PC-3 (cell line): Measurements from ENCODE around the gene ZNF438. TPM values are rescaled to one million over a fixed set of nuclear protein-coding genes. Genes with fewer than 3 reads are reported as not detected.

ENCODE experiments used
- ATAC-seq: fragments of 200-7000 bp; cut with Tn5 transposase; 2 replicates; pipeline ENCODE4 v1.9.1; 2020; ENCODE audit warnings: mild to moderate bottlenecking, moderate library complexity
- BruUV-seq: library from RNA; stranded (reverse); fragments of 400-500 nt; replicated peaks from 2 replicates; lab custom pipeline; 2021; lab: Mats Ljungman, UMichigan
- CTCF ChIA-PET: fragments of 300-600 bp; sonication (Branson Sonifier 250); formaldehyde crosslinking; loops from one replicate; lab custom pipeline; 2022; ENCODE audit warnings: antibody characterized with exemption; lab: Charles Lee
- POLR2A ChIA-PET: fragments of 300-600 bp; sonication (Branson Sonifier 250); formaldehyde crosslinking; loops from one replicate; lab custom pipeline; 2022; ENCODE audit warnings: antibody characterized with exemption; ENCODE audit not compliant: unreplicated experiment; lab: Charles Lee
- DNase-seq: peaks from one replicate; pipeline ENCODE4 v3.0.0-alpha.2; 2015
- H2AFZ ChIP-seq: fragments of 300-600 bp; sonication (generic); 2 replicates; pipeline ENCODE4 v1.6.0; 2016; ENCODE audit warnings: antibody characterized with exemption, low read length
- H3F3A ChIP-seq: fragments of 300-600 bp; sonication (generic); one replicate; pipeline ENCODE4 v1.6.0; 2017; ENCODE audit warnings: antibody characterized with exemption, low read length, control low read depth, mild to moderate bottlenecking; ENCODE audit not compliant: unreplicated experiment
- H3K27ac ChIP-seq: fragments of 300-600 bp; sonication (generic); 2 replicates; pipeline ENCODE4 v1.5.1; 2016; ENCODE audit warnings: mild to moderate bottlenecking, low read length
- H3K27me3 ChIP-seq: fragments of 300-600 bp; sonication (generic); 2 replicates; pipeline ENCODE4 v1.6.1; 2016; ENCODE audit warnings: low read length, mixed read lengths
- H3K36me3 ChIP-seq: fragments of 300-600 bp; sonication (generic); 2 replicates; pipeline ENCODE4 v1.6.1; 2016; ENCODE audit warnings: low read depth, mixed run types, low read length, mixed read lengths
- H3K4me1 ChIP-seq: fragments of 300-600 bp; sonication (generic); 2 replicates; pipeline ENCODE4 v1.5.1; 2016; ENCODE audit warnings: low read length; ENCODE audit not compliant: insufficient read depth
- H3K4me2 ChIP-seq: fragments of 300-600 bp; sonication (generic); 2 replicates; pipeline ENCODE4 v1.6.0; 2016; ENCODE audit warnings: low read length
- H3K4me3 ChIP-seq: fragments of 300-600 bp; sonication (generic); 2 replicates; pipeline ENCODE4 v1.5.1; 2016; ENCODE audit warnings: mild to moderate bottlenecking, low read length, mixed read lengths
- H3K79me2 ChIP-seq: fragments of 300-600 bp; sonication (generic); 2 replicates; pipeline ENCODE4 v1.6.1; 2017; ENCODE audit warnings: low read length, mixed read lengths
- H3K9ac ChIP-seq: fragments of 300-600 bp; sonication (generic); 2 replicates; pipeline ENCODE4 v1.6.0; 2016; ENCODE audit warnings: mild to moderate bottlenecking, low read length
- H3K9me2 ChIP-seq: fragments of 300-600 bp; sonication (generic); replicated peaks from 2 replicates; pipeline ENCODE4 v1.6.1; 2016; ENCODE audit warnings: mixed run types, low read length, mixed read lengths
- H3K9me3 ChIP-seq: fragments of 300-600 bp; sonication (generic); 2 replicates; pipeline ENCODE4 v1.6.1; 2016; ENCODE audit warnings: low read length, mixed read lengths
- H4K20me1 ChIP-seq: fragments of 300-600 bp; sonication (generic); 2 replicates; pipeline ENCODE4 v1.6.1; 2016; ENCODE audit warnings: low read length, mixed read lengths
- CTCF ChIP-seq: fragments of 300-600 bp; sonication (generic); conservative IDR thresholded peaks from 2 replicates; pipeline ENCODE4 v1.5.1; 2017; ENCODE audit warnings: antibody characterized with exemption, low read depth, mild to moderate bottlenecking, low read length
- EZH2 ChIP-seq: fragments of 300-600 bp; sonication (generic); IDR thresholded peaks from one replicate; pipeline ENCODE4 v1.6.1; 2017; ENCODE audit warnings: antibody characterized with exemption, mild to moderate bottlenecking, low read length; ENCODE audit not compliant: unreplicated experiment
- EZH2phosphoT487 ChIP-seq: fragments of 300-600 bp; sonication (generic); IDR thresholded peaks from 2 replicates; pipeline ENCODE4 v1.6.1; 2018; ENCODE audit warnings: mild to moderate bottlenecking, antibody characterized with exemption, low read length, borderline replicate concordance
- intact Hi-C: fragments of 100-400 bp; cut with micrococcal nuclease; formaldehyde crosslinking; loops from 2 replicates; pipeline ENCODE4 v1.9.0; 2023
- total RNA-seq: library from RNA; depleted of rRNA; stranded (reverse); fragments of >200 nt; gene quantifications from 2 replicates; pipeline ENCODE4 v1.2.3, GENCODE V29; 2014

Gene ZNF438
- total RNA-seq, 1 experiment from 2014 or later = 0.98 TPM

DNA sequence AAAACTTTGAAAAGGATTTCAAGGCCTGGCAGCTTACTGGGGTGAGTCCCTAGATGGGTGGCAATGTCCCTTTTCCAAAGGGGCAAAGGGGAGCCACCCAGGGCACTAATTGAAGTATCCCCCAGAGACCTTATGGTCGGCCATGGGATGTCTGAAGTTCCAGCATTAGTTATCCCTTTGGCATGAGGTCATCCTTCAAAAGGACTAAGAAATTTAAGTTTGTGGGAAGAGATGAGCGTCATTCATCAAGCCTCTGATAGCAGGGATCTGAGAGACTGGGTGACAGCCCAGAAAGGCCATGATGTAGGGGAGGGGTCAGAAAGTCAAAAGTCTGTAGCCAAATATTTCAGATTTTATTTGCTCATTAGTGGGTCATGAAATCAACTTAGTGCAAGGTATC, 195.3 kb downstream of the ZNF438 start:
- intact Hi-C loops = no loop called here
- no peak overlapping the region for H3K4me2 ChIP-seq
- no peaks in the 10 kb centered on the region for H3F3A ChIP-seq
- CTCF ChIA-PET = no interaction called here
- H4K20me1 ChIP-seq = no peaks in the 10 kb centered on the region
- no peak for DNase-seq
- H3K27ac ChIP-seq = no peak overlapping the region
- no peak overlapping the region for H3K9ac ChIP-seq
- no peaks in the 10 kb centered on the region for H3K27me3 ChIP-seq
- no peaks in the 10 kb centered on the region for H3K79me2 ChIP-seq
- H3K36me3 ChIP-seq = no peaks in the 10 kb centered on the region
- H3K4me3 ChIP-seq = no peak overlapping the region
- no peak for ATAC-seq
- TF ChIP-seq EZH2phosphoT487 = no peak
- TF ChIP-seq EZH2 = no peak
- TF ChIP-seq CTCF = no peak
- BruUV-seq = no TSS peak
- H3K4me1 ChIP-seq = peaks cover 7% of the 10 kb centered on the region; the same call in 1 of the 2 replicates
- H2AFZ ChIP-seq = no peak overlapping the region
- H3K9me3 ChIP-seq = no peaks in the 10 kb centered on the region
- POLR2A ChIA-PET = no interaction called here
- no peaks in the 10 kb centered on the region for H3K9me2 ChIP-seq

DNA sequence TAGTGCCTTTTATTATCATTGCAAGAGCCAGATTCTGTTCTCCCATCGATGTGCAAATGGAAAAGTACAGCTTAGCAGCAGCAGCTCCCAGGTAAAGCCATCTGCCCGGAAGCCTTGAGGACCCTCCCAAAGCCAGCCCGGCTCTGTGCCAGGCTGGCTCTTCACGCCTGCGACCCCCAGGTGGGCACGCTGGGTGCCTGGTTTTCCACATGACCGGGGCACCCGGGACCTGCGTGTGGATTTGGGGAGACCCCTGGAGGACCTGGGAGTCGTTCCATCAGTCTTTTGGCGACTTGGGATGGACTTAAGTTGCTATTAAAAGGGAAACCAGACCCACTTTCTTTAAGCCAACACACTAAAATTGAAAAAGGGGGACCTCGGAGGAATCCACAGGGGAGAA, 196.5 kb downstream of the ZNF438 start:
- H3K36me3 ChIP-seq = no peaks in the 10 kb centered on the region
- H3F3A ChIP-seq = no peaks in the 10 kb centered on the region
- H3K9me3 ChIP-seq = no peaks in the 10 kb centered on the region
- DNase-seq (no peak), ATAC-seq (no peak)
- no peak overlapping the region for H3K9ac ChIP-seq
- no peak overlapping the region for H3K4me2 ChIP-seq
- no peaks in the 10 kb centered on the region for H3K4me1 ChIP-seq
- no peaks in the 10 kb centered on the region for H3K9me2 ChIP-seq
- H4K20me1 ChIP-seq = no peaks in the 10 kb centered on the region
- BruUV-seq = no TSS peak
- intact Hi-C loops = no loop called here
- no peak overlapping the region for H3K27ac ChIP-seq
- ChIA-PET POLR2A (no interaction called here), CTCF (no interaction called here)
- no peaks in the 10 kb centered on the region for H3K79me2 ChIP-seq
- no peak overlapping the region for H3K4me3 ChIP-seq
- H2AFZ ChIP-seq = no peak overlapping the region
- H3K27me3 ChIP-seq = no peaks in the 10 kb centered on the region
- no peak for TF ChIP-seq EZH2
- TF ChIP-seq CTCF = no peak
- no peak for TF ChIP-seq EZH2phosphoT487

GRCh38 chr10:30834651-30835050, 197.0 kb downstream of the ZNF438 start:
- DNase-seq (no peak), ATAC-seq (no peak)
- Histone ChIP-seq H3K9me2 (no peaks in the 10 kb centered on the region), H3K27ac (no peak overlapping the region), H3K9me3 (no peaks in the 10 kb centered on the region), H3K79me2 (no peaks in the 10 kb centered on the region), H3K9ac (no peak overlapping the region), H3K4me2 (no peak overlapping the region), H2AFZ (no peak overlapping the region), H3K4me3 (no peak overlapping the region), H3K27me3 (no peaks in the 10 kb centered on the region), H3K4me1 (no peaks in the 10 kb centered on the region), H3K36me3 (no peaks in the 10 kb centered on the region), H3F3A (no peaks in the 10 kb centered on the region), H4K20me1 (no peaks in the 10 kb centered on the region)
- ChIA-PET POLR2A (no interaction called here), CTCF (no interaction called here)
- intact Hi-C loops = no loop called here
- no TSS peak for BruUV-seq
- no peak for TF ChIP-seq EZH2phosphoT487
- no peak for TF ChIP-seq CTCF
- TF ChIP-seq EZH2 = no peak
